Activated CD8-positive, alpha-beta memory T cell treated with anti-CD3 and anti-CD28 coated beads for 4 hours (primary cell): ENCODE measurements around the gene ADGRG6.

ENCODE experiments used
- DNase-seq, 2 donors: peaks; one replicate each; pipeline ENCODE4 v3.0.0-alpha.2; 2020; ENCODE audit warnings: low read depth in 2 of 2

Gene ADGRG6

GRCh38 chr6:142290851-142291250 lies 11.0 kb upstream of the ADGRG6 start:
- DNase-seq = no peak

DNA sequence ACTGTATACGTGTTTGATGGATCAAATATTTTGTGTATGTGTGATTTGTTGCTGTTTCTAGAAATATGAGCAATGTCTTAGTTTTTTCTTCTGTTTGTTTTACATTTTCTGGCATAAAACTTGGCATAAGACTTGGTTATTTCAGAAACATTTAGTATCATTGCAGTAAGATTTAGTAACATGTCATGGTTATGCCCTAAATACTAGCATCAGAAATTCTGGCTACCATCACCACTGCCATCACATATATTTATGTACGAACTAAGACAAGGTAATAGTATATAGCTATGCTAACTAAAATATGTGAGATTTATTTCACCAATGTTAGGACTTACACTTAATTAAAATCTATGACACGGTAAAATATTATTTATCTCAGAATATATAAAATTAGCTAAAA lies 10.3 kb upstream of the ADGRG6 start:
- no peak for DNase-seq

DNA sequence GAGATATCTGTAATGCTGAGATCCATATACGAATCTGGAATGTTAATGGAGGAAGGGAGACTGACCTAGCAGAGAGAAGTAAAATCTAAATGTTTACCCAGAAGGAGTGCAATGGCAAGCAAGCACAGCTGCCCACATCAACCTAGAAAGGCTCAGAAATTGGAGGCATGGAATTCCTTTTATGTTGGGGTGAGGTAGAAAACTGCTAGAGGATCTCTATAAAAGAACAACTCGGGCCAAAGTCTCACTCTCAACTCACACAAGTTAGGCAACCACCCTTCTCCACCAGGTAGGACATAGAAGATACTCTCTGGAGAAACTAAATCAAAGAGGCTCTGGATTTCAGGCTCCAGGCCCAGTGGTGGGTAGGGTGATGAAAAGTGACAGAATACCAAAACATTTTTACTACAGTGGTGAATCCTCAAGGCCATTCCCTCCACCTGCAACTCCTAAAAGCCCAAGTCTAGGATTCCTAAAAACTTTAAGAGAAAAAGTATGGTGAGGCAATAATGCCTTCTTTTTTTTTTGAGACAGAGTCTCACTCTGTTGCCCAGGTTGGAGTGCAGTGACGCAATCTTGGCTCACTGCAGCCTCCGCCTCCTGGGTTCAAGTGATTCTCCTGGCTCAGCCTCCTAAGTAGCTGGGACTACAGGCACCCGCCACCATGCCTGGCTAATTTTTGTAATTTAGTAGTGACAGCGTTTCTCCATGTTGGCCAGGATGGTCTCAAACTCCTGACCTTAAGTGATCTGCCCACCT lies 9.5 kb upstream of the ADGRG6 start:
- DNase-seq = no peak

DNA sequence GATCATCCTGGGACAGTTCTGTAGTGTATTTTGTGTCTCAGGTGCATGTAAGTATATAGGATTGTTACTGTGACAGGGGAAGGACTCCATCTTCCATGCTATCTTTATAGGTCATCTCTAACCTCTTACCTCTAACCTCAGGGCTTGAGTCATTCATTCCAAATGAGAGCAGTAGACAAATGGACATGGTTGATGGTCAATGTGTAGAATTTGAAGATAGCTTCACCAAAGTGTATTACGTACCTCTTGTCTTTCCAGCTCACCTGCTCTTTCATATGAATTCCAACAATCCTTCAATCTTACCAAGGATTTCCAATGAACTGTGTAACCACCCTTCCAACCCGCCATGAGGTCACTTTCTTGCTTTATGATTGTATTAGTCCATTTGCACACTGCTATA lies 8.7 kb upstream of the ADGRG6 start:
- DNase-seq = no peak

- DNase-seq = no peak
These were observed 7.1 kb upstream of the ADGRG6 start for GRCh38 chr6:142294679-142295078.

DNA sequence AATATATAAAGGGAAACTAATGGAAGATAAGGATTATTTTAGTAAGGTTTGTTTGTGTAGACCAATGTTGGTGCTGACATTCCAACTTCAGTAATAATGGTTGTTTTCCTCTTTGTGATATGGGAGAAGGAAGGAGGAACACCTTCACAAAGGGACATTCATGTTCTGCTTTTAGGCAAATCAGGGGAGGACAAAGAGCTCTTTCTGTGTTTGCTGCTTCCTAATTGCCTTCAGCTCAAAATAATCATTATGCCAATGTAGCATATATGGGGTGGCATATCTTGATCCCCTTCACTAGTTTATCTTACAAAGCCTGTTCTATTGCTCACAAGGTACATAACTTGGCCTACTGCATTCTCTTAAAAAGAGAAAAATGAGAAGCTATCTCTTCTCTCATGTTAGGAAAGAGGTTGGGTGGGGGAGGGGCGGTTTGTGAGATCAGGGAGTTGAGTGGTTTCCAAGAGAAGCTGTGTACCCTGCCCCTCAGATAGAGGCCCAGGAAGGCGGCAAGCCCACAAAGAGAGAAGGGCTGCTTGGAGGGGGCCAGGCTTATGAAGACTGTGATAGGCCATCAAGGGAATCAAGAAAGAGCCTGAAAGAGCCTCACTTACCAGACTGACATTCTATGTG lies 4.7 kb upstream of the ADGRG6 start:
- DNase-seq = no peak

DNA sequence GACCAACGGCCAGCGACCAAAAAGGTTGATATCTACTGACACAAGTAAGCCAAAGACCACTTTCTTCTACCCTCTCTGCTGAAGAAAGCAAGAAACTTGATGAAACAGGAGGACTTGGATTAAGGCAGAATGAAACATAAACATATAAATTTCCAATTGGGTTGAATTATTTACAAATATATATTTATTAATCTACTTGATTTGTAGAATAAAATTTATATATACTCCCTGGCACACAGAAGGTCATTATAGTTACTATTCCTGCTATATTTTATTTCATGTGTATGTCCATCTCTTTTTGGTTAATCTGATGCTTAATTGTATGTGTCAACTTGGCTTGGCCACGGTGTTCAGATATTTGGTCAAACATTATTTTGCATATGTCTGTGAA lies 4.2 kb upstream of the ADGRG6 start:
- no peak for DNase-seq

DNA sequence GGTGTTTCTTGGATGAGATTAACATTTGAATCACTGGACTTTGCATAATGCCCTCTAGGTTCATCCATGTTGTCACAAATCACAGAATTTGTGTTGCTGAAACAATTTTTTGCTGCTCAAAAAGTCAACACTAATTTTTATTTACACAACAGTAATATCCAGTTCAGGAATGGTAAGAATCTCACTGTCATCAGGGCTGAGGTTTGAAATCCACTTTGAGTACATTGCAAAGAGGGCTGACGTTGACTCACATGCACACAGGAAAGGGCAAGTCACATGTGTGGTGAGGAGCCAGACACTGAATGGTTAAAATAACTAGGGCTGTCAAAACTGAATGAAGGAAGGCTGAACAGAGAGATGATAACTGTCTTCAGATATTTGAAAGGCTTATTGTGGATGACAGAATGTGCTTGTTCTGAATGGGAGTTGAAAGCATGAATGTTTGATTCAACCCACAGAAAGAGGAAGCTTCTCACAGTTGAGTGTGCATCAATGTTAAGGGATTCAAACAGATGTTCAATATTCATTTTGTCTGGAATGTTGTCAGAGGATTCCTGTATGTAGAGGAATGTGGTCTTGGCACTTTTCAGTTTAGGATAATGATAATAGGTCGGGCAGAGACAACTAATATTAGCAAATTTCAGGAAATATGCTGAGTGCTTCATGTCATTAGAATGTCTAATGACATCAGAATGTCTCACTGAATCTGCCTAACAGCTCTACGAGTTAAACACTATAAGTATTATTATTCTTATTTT lies 3.6 kb upstream of the ADGRG6 start:
- no peak for DNase-seq

DNA sequence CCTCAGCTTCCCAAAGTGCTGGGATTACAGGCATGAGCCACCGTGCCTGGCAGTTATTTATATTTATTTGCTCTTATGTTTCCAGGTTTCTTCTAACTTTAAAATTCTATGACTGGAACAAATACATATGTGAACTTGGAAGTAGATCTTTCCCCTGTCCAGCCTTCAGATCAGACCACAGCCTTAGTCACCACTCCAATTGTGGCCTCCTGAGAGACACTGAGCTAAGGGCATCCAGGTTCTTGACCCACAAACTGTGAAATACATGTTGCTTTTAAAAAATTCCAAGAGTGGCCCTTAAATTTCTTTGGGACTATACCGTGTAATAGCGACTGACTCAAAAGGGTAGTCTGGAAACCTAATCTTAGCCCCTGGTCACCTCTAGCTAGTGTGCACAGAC lies 1.5 kb upstream of the ADGRG6 start:
- DNase-seq = no peak

GRCh38 chr6:142300758-142301650 lies 803 bp upstream of the ADGRG6 start:
- no peak for DNase-seq

DNA sequence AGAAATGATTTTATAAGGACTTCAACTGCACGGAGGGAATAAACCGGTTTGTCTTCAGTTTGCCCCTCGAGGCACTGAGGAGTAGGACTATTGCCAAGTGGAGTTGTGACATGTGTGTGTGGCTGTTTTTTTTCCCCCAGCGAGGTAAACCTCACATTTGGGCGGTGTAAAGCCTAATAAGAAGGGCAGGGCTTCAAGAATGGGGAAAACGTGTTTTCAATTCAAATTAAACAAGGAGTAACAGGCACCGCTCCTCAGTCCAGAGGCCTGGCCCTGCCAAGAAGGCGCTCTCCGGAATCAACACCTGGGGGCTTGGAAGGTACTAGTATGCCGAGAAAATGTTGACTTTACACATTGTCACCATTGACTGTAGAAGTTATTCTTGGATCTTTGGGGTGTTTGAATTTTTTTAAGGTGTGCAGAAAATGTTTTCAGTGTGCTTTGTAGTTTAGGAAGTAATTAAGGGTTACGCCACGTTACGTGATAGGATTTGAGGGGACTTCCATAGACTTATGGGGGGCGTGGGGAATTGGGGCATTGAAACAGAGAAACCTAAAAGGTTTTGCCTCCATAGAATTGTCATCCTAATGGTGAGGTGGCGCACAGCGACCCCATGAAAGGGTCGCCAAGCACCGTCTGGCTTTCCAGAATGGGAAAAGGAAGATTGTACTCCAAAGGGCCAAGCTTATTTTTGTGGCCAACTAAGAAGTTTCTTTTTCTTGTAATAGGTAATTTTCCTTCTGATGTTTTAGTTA lies 791 bp downstream of the ADGRG6 start:
- no peak for DNase-seq

- DNase-seq = no peak
These were observed 1.3 kb downstream of the ADGRG6 start for GRCh38 chr6:142303176-142303533.

GRCh38 chr6:142304241-142304640 lies 2.4 kb downstream of the ADGRG6 start:
- no peak for DNase-seq

DNA sequence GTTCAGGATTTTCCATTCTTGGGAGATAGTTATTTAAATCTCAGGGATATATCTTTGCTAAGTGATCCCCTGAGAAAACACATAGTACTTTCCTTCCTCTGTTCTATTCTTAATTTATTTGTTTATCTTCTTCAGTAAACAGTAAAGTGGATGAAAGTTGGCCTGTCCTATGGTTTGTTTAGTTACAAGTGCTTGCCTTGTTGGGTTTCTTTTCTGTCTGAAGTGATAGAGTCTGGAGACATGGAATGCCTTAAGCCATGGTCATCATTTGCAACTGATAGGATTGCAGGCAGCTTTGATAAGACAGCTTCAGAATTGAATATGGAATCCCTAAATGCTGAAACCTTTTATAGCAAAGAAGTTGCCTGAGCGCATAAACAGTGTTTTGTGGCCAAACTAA lies 4.9 kb downstream of the ADGRG6 start:
- no peak for DNase-seq

DNA sequence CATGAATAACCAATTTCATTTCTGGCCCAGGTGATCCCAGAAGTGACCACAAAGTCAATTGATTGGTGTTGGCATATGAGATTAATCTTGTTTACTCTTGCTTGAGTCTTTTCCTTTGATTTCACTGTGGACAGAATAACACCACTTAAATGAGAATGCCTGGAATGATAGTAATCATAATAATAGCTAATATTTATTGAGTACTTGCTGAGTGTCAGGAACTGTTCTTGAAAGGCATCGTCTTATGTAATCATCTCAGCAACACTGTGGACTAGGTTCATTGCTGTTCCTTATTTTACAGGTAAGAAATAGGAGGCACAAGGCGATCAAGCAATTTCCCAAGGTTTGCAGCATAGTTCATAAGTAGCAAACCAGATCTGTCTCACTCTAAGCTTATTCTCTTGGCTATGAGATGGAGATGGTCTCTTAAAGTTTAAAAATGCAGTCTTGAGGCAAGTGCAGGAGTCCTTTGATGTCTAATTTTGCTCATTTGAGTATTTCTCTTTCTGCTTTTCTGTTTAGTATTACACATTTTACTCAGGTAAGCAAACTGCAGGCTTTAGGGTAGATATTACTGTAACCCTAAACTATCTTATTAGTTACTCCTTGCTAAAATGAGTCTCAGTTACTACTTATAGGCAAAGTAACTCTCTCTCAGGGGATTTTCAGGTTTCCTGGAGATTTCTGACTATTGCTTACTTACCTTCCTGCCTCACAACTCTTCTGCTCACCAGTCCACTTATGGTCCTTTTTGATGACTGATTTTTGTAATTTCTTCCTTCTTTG lies 6.3 kb downstream of the ADGRG6 start:
- no peak for DNase-seq

- DNase-seq = no peak
These were observed 7.6 kb downstream of the ADGRG6 start for GRCh38 chr6:142309426-142309825.

DNA sequence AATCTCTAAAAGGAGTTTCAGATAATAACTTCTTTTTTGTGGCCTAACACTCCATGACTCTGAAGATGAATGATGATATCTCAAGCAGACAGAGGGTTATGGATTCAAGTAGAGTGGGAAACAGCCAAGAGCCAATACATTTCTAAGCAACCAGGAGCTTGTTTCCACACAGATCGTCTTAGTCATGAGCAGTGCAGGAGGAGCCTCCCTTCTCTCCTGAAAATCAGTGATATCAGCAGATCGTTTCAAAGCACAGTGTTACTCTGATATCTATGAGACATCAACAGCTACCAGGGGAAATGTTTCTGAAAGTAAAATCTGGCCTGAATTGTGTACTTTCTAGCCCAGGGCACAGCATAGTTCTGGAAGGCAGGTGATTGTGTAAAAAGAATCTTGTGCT lies 11.5 kb downstream of the ADGRG6 start:
- no peak for DNase-seq

DNA sequence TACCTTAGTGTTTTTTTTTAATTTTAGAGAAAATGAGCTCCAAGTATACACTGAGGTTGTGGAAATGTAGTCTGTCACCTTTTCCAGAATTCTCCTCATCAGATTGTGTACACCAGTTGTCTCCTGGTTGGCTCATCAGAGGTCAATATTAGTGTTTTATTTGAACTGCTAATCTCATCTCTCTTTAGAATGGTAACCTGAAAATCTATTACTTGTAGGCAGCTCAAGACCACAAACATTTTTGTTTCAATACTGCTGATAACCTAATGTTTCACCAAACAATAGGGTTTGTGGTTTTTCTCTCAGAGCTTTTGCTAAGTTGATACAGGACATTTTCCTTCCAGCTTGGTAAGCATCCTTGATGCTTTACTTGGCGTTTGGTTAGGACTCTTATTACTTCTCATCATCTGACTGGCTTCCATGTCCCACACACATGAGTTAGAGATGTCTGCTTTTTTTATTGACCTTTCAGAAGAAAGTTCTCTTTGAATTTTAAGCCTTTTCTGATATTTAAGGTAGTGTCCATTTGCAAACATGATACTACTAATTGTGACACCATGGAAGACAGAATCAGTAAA lies 15.1 kb downstream of the ADGRG6 start:
- no peak for DNase-seq

- DNase-seq = no peak
These were observed 16.9 kb downstream of the ADGRG6 start for GRCh38 chr6:142318714-142319113.

DNA sequence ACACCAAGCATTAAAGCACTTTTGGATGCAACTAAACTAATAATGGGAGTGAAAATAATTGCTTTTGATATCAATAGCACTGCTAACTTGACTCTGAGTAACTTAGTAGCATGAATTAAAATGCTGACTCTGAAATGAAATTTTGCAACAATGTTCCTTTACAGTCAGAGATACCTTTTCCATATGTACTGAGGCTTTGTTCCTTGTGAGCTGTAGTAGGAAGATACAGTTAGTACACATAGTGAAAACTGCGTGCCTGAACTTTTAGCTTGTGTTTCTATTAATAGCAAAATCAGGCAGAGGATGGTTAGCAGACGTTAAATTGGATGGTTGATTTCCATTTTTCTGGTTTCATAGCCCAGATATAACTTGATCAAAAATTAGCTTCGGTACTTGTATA lies 18.6 kb downstream of the ADGRG6 start:
- no peak for DNase-seq
